DND-41 (cell line): ENCODE measurements around the gene SEMA4A.

Experiments
- EZH2 ChIP-seq: IDR thresholded peaks from 3 replicates; pipeline ENCODE4 v1.6.1; 2012; ENCODE audit warnings: borderline replicate concordance, low read depth, mild to moderate bottlenecking, moderate library complexity, low read length, inconsistent platforms; ENCODE audit not compliant: severe bottlenecking
- TF ChIP-seq, protein P1 (sequence below): IDR thresholded peaks from 2 replicates; pipeline ENCODE4 v1.5.1; 2012; ENCODE audit warnings: borderline replicate concordance, low read length, moderate library complexity, mild to moderate bottlenecking; ENCODE audit not compliant: poor library complexity, severe bottlenecking; ENCODE audit errors: extremely low read depth

GRCh38 chr1:156164125-156164831 is 10.9 kb downstream of the SEMA4A start:
- TF ChIP-seq, protein P1, sequence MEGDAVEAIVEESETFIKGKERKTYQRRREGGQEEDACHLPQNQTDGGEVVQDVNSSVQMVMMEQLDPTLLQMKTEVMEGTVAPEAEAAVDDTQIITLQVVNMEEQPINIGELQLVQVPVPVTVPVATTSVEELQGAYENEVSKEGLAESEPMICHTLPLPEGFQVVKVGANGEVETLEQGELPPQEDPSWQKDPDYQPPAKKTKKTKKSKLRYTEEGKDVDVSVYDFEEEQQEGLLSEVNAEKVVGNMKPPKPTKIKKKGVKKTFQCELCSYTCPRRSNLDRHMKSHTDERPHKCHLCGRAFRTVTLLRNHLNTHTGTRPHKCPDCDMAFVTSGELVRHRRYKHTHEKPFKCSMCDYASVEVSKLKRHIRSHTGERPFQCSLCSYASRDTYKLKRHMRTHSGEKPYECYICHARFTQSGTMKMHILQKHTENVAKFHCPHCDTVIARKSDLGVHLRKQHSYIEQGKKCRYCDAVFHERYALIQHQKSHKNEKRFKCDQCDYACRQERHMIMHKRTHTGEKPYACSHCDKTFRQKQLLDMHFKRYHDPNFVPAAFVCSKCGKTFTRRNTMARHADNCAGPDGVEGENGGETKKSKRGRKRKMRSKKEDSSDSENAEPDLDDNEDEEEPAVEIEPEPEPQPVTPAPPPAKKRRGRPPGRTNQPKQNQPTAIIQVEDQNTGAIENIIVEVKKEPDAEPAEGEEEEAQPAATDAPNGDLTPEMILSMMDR: no peak
- TF ChIP-seq EZH2: no peak
